Suprapubic skin (tissue), 3 donors: ENCODE data around the gene SKAP2.

Experiments used
- CTCF ChIP-seq, 2 donors: fragments of 200-600 bp in 1 of 2; fragments of 450-650 bp in 1 of 2; sonication (generic) in 1 of 2; IDR thresholded peaks; one replicate each; pipeline ENCODE4 v1.5.1; 2016 to 2019; ENCODE audit warnings: antibody characterized with exemption in 2 of 2, mild to moderate bottlenecking in 1 of 2, moderate library complexity in 1 of 2
- EP300 ChIP-seq: sonication (generic); formaldehyde crosslinking; IDR thresholded peaks from one replicate; pipeline ENCODE4 v1.6.1; 2017; ENCODE audit warnings: antibody characterized with exemption
- POLR2A ChIP-seq, 2 donors: fragments of 450-650 bp; IDR thresholded peaks; one replicate each; pipeline ENCODE4 v1.6.1; 2017; ENCODE audit warnings: antibody characterized with exemption in 2 of 2, mild to moderate bottlenecking in 2 of 2, moderate library complexity in 2 of 2

GRCh38 chr7:26704036-26704435, 160.4 kb downstream of the SKAP2 start:
- TF ChIP-seq CTCF (IDR thresholded peaks at IDR 0.05), result no peak
- no peak for TF ChIP-seq POLR2A (IDR thresholded peaks at IDR 0.05)
- TF ChIP-seq EP300, result no peak
